ENCODE data around the gene HDHD3.

DNA sequence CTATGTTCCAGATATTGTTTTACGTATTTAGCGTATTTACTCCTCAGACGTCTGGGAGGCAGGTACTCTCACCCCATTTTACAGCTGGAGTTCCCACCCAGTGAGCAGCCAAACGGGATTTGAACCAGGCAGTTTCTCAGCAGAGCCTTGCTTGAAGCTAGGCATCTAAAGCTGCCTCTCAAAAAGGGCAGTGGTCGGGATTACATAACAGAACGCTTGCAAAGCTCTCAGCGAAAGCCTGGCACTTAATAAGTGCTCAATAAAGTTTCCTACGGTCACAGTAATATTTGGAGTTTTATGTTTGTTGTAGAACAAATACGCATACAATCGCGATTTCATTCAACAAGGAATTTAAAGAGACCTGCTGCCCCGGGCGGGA lies 27.7 kb downstream of the HDHD3 start:
- TF ChIP-seq CTCF (IDR thresholded peaks at IDR 0.05) (no peak), EZH2phosphoT487 (IDR thresholded peaks at IDR 0.05) (peak; percentile 73)
